ENCODE results near the gene RPL7L1. TPM values are rescaled to one million over a fixed set of nuclear protein-coding genes. Genes with fewer than 3 reads are reported as not detected.

RPL7L1 gene
- polyA plus RNA-seq = 10 to 100 TPM; 23.7 to 90.6 (median 46.5) TPM
- long read RNA-seq, donor 1, full-length matches to known transcripts = 27 of 42 reads
- long read RNA-seq, donor 1, partial matches to known transcripts = 15 of 42 reads
- long read RNA-seq, donor 1, other reads (novel, unspliced or antisense) = 0 of 42 reads
- long read RNA-seq, donor 2, full-length matches to known transcripts = 4 of 4 reads
- long read RNA-seq, donor 2, partial matches to known transcripts = 0 of 4 reads
- long read RNA-seq, donor 2, other reads (novel, unspliced or antisense) = 0 of 4 reads
- long read RNA-seq, donor 3, full-length matches to known transcripts = 2 of 24 reads
- long read RNA-seq, donor 3, partial matches to known transcripts = 22 of 24 reads
- long read RNA-seq, donor 3, other reads (novel, unspliced or antisense) = 0 of 24 reads
- long read RNA-seq, donor 4, full-length matches to known transcripts = 1 of 1 reads
- long read RNA-seq, donor 4, partial matches to known transcripts = 0 of 1 reads
- long read RNA-seq, donor 4, other reads (novel, unspliced or antisense) = 0 of 1 reads
- long read RNA-seq, donor 5 = 0 reads
- long read RNA-seq, donor 6, full-length matches to known transcripts = 9 of 9 reads
- long read RNA-seq, donor 6, partial matches to known transcripts = 0 of 9 reads
- long read RNA-seq, donor 6, other reads (novel, unspliced or antisense) = 0 of 9 reads
- long read RNA-seq, donor 7, full-length matches to known transcripts = 19 of 33 reads
- long read RNA-seq, donor 7, partial matches to known transcripts = 14 of 33 reads
- long read RNA-seq, donor 7, other reads (novel, unspliced or antisense) = 0 of 33 reads
- long read RNA-seq, donor 8, full-length matches to known transcripts = 2 of 2 reads
- long read RNA-seq, donor 8, partial matches to known transcripts = 0 of 2 reads
- long read RNA-seq, donor 8, other reads (novel, unspliced or antisense) = 0 of 2 reads
- long read RNA-seq, donor 9, full-length matches to known transcripts = 5 of 5 reads
- long read RNA-seq, donor 9, partial matches to known transcripts = 0 of 5 reads
- long read RNA-seq, donor 9, other reads (novel, unspliced or antisense) = 0 of 5 reads
- long read RNA-seq, donor 10, full-length matches to known transcripts = 17 of 17 reads
- long read RNA-seq, donor 10, partial matches to known transcripts = 0 of 17 reads
- long read RNA-seq, donor 10, other reads (novel, unspliced or antisense) = 0 of 17 reads

DNA sequence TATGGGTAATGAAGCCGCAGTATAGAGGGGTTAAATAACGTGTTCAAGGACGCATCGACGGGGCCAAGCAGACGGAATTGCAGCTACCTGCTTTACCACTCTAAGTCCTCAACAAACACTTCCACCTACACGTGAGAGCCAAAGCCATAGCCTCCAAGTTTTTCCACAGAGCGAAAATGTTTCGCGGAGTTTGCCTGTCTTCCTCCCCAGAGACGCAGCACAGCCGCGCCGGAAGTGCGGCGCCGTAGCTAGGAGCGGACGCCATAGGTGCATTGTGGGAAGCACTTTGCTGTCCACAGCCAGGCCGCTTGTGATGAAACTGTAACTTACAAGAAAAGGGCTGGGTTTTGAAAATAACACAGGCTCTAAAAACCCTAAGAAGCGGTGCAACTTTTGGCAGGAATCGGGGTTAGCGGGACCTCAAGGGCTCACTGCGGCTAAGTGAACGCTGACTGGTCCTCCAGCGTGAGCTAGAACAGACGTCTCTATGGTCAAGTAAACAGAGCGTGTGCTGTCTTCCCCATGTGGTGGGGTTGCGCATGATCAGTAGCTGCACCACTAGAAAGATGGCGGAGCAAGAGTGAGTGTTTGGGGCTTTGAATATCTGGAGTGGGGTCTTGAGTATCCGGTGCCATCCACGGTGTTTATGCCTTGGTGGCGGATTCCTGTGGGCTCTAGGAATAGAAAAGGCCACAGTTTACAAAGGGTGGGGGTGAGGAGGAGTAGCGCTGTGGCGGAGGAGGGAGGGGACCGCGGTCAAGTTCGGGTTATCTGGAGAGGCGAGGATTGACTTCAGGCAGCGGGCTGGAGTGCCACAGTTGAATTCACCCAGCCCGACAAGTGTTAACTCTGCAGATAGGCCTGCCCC lies at the start of gene RPL7L1:
Gene RPL7L1 (plus strand): TSS at position 245 of the 868 bp plus-strand sequence. CDS start 295 bp downstream, at position 540.
- peak; percentile 89 to 95 for DNase-seq
- H3K27ac ChIP-seq (ENCODE audit: low read depth in 1 of 3, low read length in 2 of 3) = peak within 1 kb of the TSS; percentile 71 to 98 (median 83)
- no peaks in the 10 kb centered on the region for H3K27me3 ChIP-seq (ENCODE audit: control insufficient read depth in 3 of 3, insufficient read depth in 3 of 3, low read length in 3 of 3)
- H3K36me3 ChIP-seq (ENCODE audit: control insufficient read depth in 3 of 3, insufficient read depth in 2 of 3, low read depth in 1 of 3, low read length in 3 of 3) = peaks cover 2 to 27% (median 12%) of the 10 kb centered on the region in 3 donors
- no peak for FAIRE-seq
- H3K4me3 ChIP-seq (ENCODE audit: low read depth in 1 of 3, low read length in 3 of 3) = peak within 1 kb of the TSS; percentile 55 to 90 (median 79)
- no peaks in the 10 kb centered on the region for H3K9me3 ChIP-seq (ENCODE audit: control insufficient read depth in 2 of 2, insufficient read depth in 1 of 2, low read depth in 1 of 2, low read length in 1 of 2)
- peaks cover 0 to 2% (median 0%) of the 10 kb centered on the region in 3 donors for H3K4me1 ChIP-seq (ENCODE audit: control insufficient read depth in 3 of 3, insufficient read depth in 2 of 3, low read depth in 1 of 3, low read length in 2 of 3)
- WGBS, 3 donors = 0% methylated on average over 41 of the region's 41 CpGs

DNA sequence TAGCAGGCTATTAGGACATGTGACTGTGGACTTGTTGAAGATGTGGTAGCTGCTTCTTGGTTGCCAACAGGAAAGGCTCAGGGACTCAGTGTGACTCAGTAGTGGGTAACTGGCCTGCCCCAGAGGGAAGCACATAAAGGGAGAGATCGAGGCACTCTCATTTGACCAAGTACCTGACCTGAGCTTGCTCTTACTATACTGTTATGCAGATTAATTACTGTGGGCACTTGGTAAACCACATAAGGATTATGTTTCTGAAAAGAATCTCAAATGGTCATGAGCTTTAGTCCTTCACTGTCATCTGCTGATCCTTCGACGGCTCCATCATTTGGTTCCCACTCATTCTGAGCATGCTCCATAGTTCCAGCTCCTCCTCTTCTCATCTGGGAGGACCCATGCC lies 48.2 kb upstream of the RPL7L1 start:
- Histone ChIP-seq H3K27ac (ENCODE audit: low read depth in 1 of 3, low read length in 2 of 3) (no peak overlapping the region), H3K36me3 (ENCODE audit: control insufficient read depth in 3 of 3, insufficient read depth in 2 of 3, low read depth in 1 of 3, low read length in 3 of 3) (peaks cover 6 to 52% (median 22%) of the 10 kb centered on the region in 3 donors), H3K27me3 (ENCODE audit: control insufficient read depth in 3 of 3, insufficient read depth in 3 of 3, low read length in 3 of 3) (no peaks in the 10 kb centered on the region)

DNA sequence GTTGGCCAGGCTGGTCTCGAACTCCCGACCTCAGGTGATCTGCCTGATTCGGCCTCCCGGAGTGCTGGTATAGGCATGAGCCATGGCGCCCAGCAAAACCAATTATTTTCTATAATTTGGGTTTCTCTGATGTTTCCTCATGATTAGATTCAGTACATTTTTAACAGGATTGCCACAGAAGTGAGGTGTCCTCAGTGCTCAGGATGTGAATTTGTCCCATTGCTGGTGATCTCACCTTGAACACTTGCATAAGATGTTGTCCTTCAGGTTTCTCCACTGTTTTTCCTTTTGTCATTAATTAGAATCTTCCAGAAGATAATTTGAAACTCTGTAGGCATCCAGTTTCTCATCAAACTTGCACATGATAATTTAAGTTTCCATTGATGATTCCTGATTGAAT lies 45.4 kb upstream of the RPL7L1 start:
- 95 to 100% (median 96%) methylated on average over 5 of the region's 5 CpGs for WGBS, 3 donors
- FAIRE-seq (no peak), DNase-seq (no peak)
- Histone ChIP-seq H3K36me3 (ENCODE audit: control insufficient read depth in 3 of 3, insufficient read depth in 2 of 3, low read depth in 1 of 3, low read length in 3 of 3) (peaks cover 4 to 38% (median 13%) of the 10 kb centered on the region in 3 donors), H3K4me3 (ENCODE audit: low read depth in 1 of 3, low read length in 3 of 3) (no peak overlapping the region), H3K9me3 (ENCODE audit: control insufficient read depth in 2 of 2, insufficient read depth in 1 of 2, low read depth in 1 of 2, low read length in 1 of 2) (no peaks in the 10 kb centered on the region), H3K4me1 (ENCODE audit: control insufficient read depth in 3 of 3, insufficient read depth in 2 of 3, low read depth in 1 of 3, low read length in 2 of 3) (no peaks in the 10 kb centered on the region), H3K27ac (ENCODE audit: low read depth in 1 of 3, low read length in 2 of 3) (no peak overlapping the region), H3K27me3 (ENCODE audit: control insufficient read depth in 3 of 3, insufficient read depth in 3 of 3, low read length in 3 of 3) (no peaks in the 10 kb centered on the region)

More for the DNA sequence above, 48.2 kb upstream of the RPL7L1 start:
- WGBS, 3 donors = 95 to 97% (median 96%) methylated on average over 3 of the region's 3 CpGs
- no peaks in the 10 kb centered on the region for H3K4me1 ChIP-seq (ENCODE audit: control insufficient read depth in 3 of 3, insufficient read depth in 2 of 3, low read depth in 1 of 3, low read length in 2 of 3)
- H3K9me3 ChIP-seq (ENCODE audit: control insufficient read depth in 2 of 2, insufficient read depth in 1 of 2, low read depth in 1 of 2, low read length in 1 of 2) = no peaks in the 10 kb centered on the region
- no peak overlapping the region for H3K4me3 ChIP-seq (ENCODE audit: low read depth in 1 of 3, low read length in 3 of 3)
- DNase-seq (no peak), FAIRE-seq (no peak)

DNA sequence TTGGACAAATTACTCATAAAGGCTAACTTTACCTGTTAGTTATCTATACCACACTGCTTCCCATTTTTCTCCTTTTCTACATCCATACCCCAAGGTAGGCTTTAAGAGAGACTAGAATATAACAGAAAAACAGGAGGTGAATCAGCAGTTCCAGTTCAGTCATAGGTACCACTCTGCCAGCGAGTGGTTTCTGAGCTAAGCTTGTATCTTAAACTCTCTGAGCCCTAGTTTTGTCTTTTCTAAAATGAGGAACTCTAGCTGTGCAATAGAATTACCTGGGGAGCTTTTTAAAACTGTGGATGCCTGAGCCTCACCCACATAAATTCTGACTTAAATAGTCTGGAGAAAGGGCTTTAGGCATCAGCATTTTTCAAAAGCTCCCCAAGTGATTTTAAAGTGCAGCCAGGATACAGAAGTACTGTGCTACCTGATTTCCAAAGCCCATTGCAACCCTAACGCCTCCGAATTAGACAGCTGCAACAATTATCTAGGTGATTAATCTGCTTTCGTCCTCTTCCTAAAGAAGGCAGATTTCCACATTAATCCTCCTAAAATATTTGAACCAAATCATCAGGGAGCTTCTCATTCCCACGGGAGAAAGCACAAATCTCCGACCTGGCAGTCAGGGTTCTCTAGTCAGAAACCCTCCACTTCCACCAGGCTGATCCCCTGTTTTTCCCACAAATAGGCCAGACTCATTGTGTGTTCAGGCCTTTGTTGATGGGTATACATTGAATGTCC lies 37.4 kb upstream of the RPL7L1 start:
- H3K4me1 ChIP-seq (ENCODE audit: control insufficient read depth in 3 of 3, insufficient read depth in 2 of 3, low read depth in 1 of 3, low read length in 2 of 3) = peaks cover 0 to 14% (median 0%) of the 10 kb centered on the region in 3 donors
- H3K27me3 ChIP-seq (ENCODE audit: control insufficient read depth in 3 of 3, insufficient read depth in 3 of 3, low read length in 3 of 3) = no peaks in the 10 kb centered on the region
- WGBS, 3 donors = 87 to 94% (median 91%) methylated on average over 6 of the region's 6 CpGs
- DNase-seq (no peak), FAIRE-seq (no peak)
- H3K27ac ChIP-seq (ENCODE audit: low read depth in 1 of 3, low read length in 2 of 3) = no peak overlapping the region
- no peak overlapping the region for H3K4me3 ChIP-seq (ENCODE audit: low read depth in 1 of 3, low read length in 3 of 3)
- H3K36me3 ChIP-seq (ENCODE audit: control insufficient read depth in 3 of 3, insufficient read depth in 2 of 3, low read depth in 1 of 3, low read length in 3 of 3) = peaks cover 0 to 7% (median 2%) of the 10 kb centered on the region in 3 donors
- no peaks in the 10 kb centered on the region for H3K9me3 ChIP-seq (ENCODE audit: control insufficient read depth in 2 of 2, insufficient read depth in 1 of 2, low read depth in 1 of 2, low read length in 1 of 2)

DNA sequence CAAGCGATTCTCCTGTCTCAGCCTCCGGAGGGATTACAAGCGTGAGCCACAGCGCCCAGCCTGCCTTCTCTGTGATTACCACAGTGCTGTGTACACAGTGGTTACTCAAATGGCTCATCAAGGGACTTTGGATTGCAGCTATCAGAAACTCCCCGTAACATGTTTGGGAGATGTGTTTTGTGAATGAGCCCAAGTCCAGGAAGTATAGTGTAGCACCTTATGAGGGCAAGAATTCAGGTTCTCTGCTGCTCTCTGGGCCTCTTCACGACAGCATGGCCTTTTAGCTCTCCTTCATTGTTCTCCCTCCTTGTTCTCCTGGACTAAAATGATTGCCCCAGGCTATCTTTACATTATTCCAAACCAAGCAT lies 34.1 kb upstream of the RPL7L1 start:
- FAIRE-seq (no peak), DNase-seq (peak; percentile 86 to 88)
- peaks cover 0 to 16% (median 0%) of the 10 kb centered on the region in 3 donors for H3K36me3 ChIP-seq (ENCODE audit: control insufficient read depth in 3 of 3, insufficient read depth in 2 of 3, low read depth in 1 of 3, low read length in 3 of 3)
- peaks cover 0 to 14% (median 0%) of the 10 kb centered on the region in 3 donors for H3K4me1 ChIP-seq (ENCODE audit: control insufficient read depth in 3 of 3, insufficient read depth in 2 of 3, low read depth in 1 of 3, low read length in 2 of 3)
- H3K4me3 ChIP-seq (ENCODE audit: low read depth in 1 of 3, low read length in 3 of 3) = no peak overlapping the region
- no peaks in the 10 kb centered on the region for H3K9me3 ChIP-seq (ENCODE audit: control insufficient read depth in 2 of 2, insufficient read depth in 1 of 2, low read depth in 1 of 2, low read length in 1 of 2)
- no peaks in the 10 kb centered on the region for H3K27me3 ChIP-seq (ENCODE audit: control insufficient read depth in 3 of 3, insufficient read depth in 3 of 3, low read length in 3 of 3)
- peak overlapping the region in 1 of 3 donors; percentile 56 for H3K27ac ChIP-seq (ENCODE audit: low read depth in 1 of 3, low read length in 2 of 3)
- WGBS, 3 donors = 26 to 68% (median 27%) methylated on average over 6 of the region's 6 CpGs

DNA sequence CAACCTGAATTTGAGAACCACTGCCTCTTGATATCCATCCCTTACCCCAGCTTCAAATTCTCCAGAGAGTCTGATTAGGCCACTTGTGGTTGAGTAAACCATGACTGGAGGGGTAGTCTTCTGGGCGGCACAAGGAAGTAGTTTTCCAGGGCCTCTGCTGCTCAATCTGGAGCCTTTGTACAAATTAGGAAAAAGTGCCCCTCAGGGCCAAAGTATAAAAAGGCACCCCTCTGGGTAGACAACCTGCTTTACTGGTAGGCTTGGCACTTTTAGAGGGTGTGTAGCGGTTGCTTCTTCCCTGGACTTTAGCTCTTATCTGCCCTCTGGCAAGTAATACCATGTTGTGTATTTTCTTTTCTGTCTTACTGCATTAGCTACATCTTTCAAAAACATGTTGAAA lies 32.9 kb upstream of the RPL7L1 start:
- H3K4me3 ChIP-seq (ENCODE audit: low read depth in 1 of 3, low read length in 3 of 3) = no peak overlapping the region
- no peak overlapping the region for H3K27ac ChIP-seq (ENCODE audit: low read depth in 1 of 3, low read length in 2 of 3)
- 80 to 88% (median 81%) methylated on average over 2 of the region's 2 CpGs for WGBS, 3 donors
- peaks cover 0 to 18% (median 0%) of the 10 kb centered on the region in 3 donors for H3K36me3 ChIP-seq (ENCODE audit: control insufficient read depth in 3 of 3, insufficient read depth in 2 of 3, low read depth in 1 of 3, low read length in 3 of 3)
- H3K9me3 ChIP-seq (ENCODE audit: control insufficient read depth in 2 of 2, insufficient read depth in 1 of 2, low read depth in 1 of 2, low read length in 1 of 2) = no peaks in the 10 kb centered on the region
- DNase-seq (peak in 1 of 2 donors; percentile 30), FAIRE-seq (no peak)
- peaks cover 0 to 14% (median 0%) of the 10 kb centered on the region in 3 donors for H3K4me1 ChIP-seq (ENCODE audit: control insufficient read depth in 3 of 3, insufficient read depth in 2 of 3, low read depth in 1 of 3, low read length in 2 of 3)
- H3K27me3 ChIP-seq (ENCODE audit: control insufficient read depth in 3 of 3, insufficient read depth in 3 of 3, low read length in 3 of 3) = no peaks in the 10 kb centered on the region

DNA sequence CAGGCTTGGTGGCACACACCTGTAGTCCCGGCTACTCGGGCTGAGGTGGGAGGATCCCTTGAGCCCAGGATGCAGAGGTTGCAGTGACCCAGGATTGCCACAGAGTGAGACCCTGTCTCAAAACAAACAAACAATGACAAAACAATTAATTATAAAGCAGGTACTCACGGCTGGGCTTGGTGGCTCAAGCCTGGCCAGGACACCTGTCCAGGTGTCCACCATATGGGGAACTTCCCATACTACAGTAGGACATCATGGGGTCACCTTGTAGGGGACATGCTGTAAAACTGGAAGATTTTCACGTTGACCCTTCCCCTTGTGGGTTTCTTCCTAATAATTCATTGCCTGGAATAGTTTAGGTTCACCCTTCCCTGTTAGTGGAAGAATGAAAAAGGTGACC lies 30.7 kb upstream of the RPL7L1 start:
- Histone ChIP-seq H3K4me3 (ENCODE audit: low read depth in 1 of 3, low read length in 3 of 3) (no peak overlapping the region), H3K36me3 (ENCODE audit: control insufficient read depth in 3 of 3, insufficient read depth in 2 of 3, low read depth in 1 of 3, low read length in 3 of 3) (peaks cover 0 to 33% (median 3%) of the 10 kb centered on the region in 3 donors), H3K4me1 (ENCODE audit: control insufficient read depth in 3 of 3, insufficient read depth in 2 of 3, low read depth in 1 of 3, low read length in 2 of 3) (peaks cover 0 to 14% (median 0%) of the 10 kb centered on the region in 3 donors), H3K27me3 (ENCODE audit: control insufficient read depth in 3 of 3, insufficient read depth in 3 of 3, low read length in 3 of 3) (no peaks in the 10 kb centered on the region), H3K9me3 (ENCODE audit: control insufficient read depth in 2 of 2, insufficient read depth in 1 of 2, low read depth in 1 of 2, low read length in 1 of 2) (no peaks in the 10 kb centered on the region), H3K27ac (ENCODE audit: low read depth in 1 of 3, low read length in 2 of 3) (no peak overlapping the region)
- WGBS, 3 donors = 88 to 91% (median 89%) methylated on average over 4 of the region's 4 CpGs
- no peak for FAIRE-seq
- no peak for DNase-seq

All from small intestine (tissue), 16 donors.